Measurements from ENCODE around the gene INS. TPM values are rescaled to one million over a fixed set of nuclear protein-coding genes. Genes with fewer than 3 reads are reported as not detected.

Gene INS
- total and polyA plus RNA-seq, 2 of the 13 experiments (the other 11 are each of a cell fraction or from before 2014, with no cell fraction given) = not detected

GRCh38 chr11:2135648-2136201, 25.3 kb downstream of the INS start (continued):
- no peak for TF ChIP-seq ZNF558 (CRISPR knock-in tag; IDR thresholded peaks at IDR 0.05; ENCODE audit: borderline replicate concordance)
- no peak for TF ChIP-seq ZNF30 (CRISPR knock-in tag; IDR thresholded peaks at IDR 0.05)
- 0 out of 2 replicates have a peak, but pooled peaks have one; percentile 38 for TF ChIP-seq ZNF124 (CRISPR knock-in tag; IDR thresholded peaks at IDR 0.05)
- no peak for TF ChIP-seq GMEB2 (CRISPR knock-in tag; IDR thresholded peaks at IDR 0.05; ENCODE audit: low read depth)
- TF ChIP-seq MED13 (CRISPR knock-in tag; IDR thresholded peaks at IDR 0.05) = 0 out of 2 replicates have a peak, but pooled peaks have one; percentile 45
- TF ChIP-seq TGIF2 (CRISPR knock-in tag; IDR thresholded peaks at IDR 0.05) = no peak
- no peak for TF ChIP-seq RBAK (CRISPR knock-in tag; IDR thresholded peaks at IDR 0.05)
- TF ChIP-seq ZNF572 (CRISPR knock-in tag; IDR thresholded peaks at IDR 0.05) = no peak
- TF ChIP-seq ZFX (CRISPR knock-in tag; IDR thresholded peaks at IDR 0.05; ENCODE audit: low read depth) = peak; percentile 23; the same call in 1 of the 2 replicates
- TF ChIP-seq GZF1 (CRISPR knock-in tag; IDR thresholded peaks at IDR 0.05) = no peak
- no peak for TF ChIP-seq ZSCAN22 (CRISPR knock-in tag; IDR thresholded peaks at IDR 0.05)
- TF ChIP-seq RERE (CRISPR knock-in tag; IDR thresholded peaks at IDR 0.05; ENCODE audit: low read depth) = no peak
- peak; percentile 25; the same call in 1 of the 2 replicates for TF ChIP-seq ZFP90 (CRISPR knock-in tag; IDR thresholded peaks at IDR 0.05; ENCODE audit: borderline replicate concordance)
- no peak for TF ChIP-seq ZNF660 (CRISPR knock-in tag; IDR thresholded peaks at IDR 0.05; ENCODE audit: borderline replicate concordance, low read depth)
- TF ChIP-seq THAP11 (CRISPR knock-in tag; IDR thresholded peaks at IDR 0.05) = no peak; the same call in 1 of the 2 replicates
- TF ChIP-seq ZNF264 (CRISPR knock-in tag; IDR thresholded peaks at IDR 0.05) = no peak
- TF ChIP-seq TFDP2 (CRISPR knock-in tag; IDR thresholded peaks at IDR 0.05) = peak; percentile 4; the same call in 1 of the 2 replicates
- peak; percentile 26; the same call in 1 of the 2 replicates for TF ChIP-seq ZNF749 (CRISPR knock-in tag; IDR thresholded peaks at IDR 0.05; ENCODE audit: borderline replicate concordance)
- TF ChIP-seq ZNF777 (CRISPR knock-in tag; IDR thresholded peaks at IDR 0.05) = 0 out of 2 replicates have a peak, but pooled peaks have one; percentile 31
- no peak for TF ChIP-seq ZXDC (CRISPR knock-in tag; IDR thresholded peaks at IDR 0.05)

All from HepG2 (cell line).